Activated CD8-positive, alpha-beta T cell treated with anti-CD3 and anti-CD28 coated beads, Interleukin-2, amount 10 ng/mL, durations not matched to agents 7 days and 5 days (primary cell): ENCODE measurements around the gene LGR4. TPM values are rescaled to one million over a fixed set of nuclear protein-coding genes. Genes with fewer than 3 reads are reported as not detected.

ENCODE experiments used
- ATAC-seq: fragments of 150-1000 bp; cut with Tn5 transposase; one replicate; pipeline ENCODE4 v1.10.0; 2021; ENCODE audit warnings: moderate library complexity
- CTCF ChIA-PET: fragments of 350-600 bp; sonication (Branson Sonifier 250); formaldehyde crosslinking; loops from one replicate; lab custom pipeline; 2021; ENCODE audit warnings: antibody characterized with exemption; lab: Charles Lee
- POLR2A ChIA-PET: fragments of 350-600 bp; sonication (Branson Sonifier 250); formaldehyde crosslinking; loops from one replicate; lab custom pipeline; 2021; ENCODE audit warnings: antibody characterized with exemption; lab: Charles Lee
- DNase-seq: peaks from one replicate; pipeline ENCODE4 v3.0.0-alpha.2; 2020
- H3K27ac Mint-ChIP-seq: one replicate; pipeline ENCODE4 v1.8.0; 2021; ENCODE audit warnings: mild to moderate bottlenecking, mixed read lengths
- H3K27me3 Mint-ChIP-seq: one replicate; pipeline ENCODE4 v1.8.0; 2021; ENCODE audit warnings: low read depth, mixed read lengths
- H3K36me3 Mint-ChIP-seq: one replicate; pipeline ENCODE4 v1.8.0; 2021; ENCODE audit warnings: low read depth, mixed read lengths
- H3K4me1 Mint-ChIP-seq: one replicate; pipeline ENCODE4 v1.8.0; 2021; ENCODE audit warnings: low read depth, mixed read lengths
- H3K4me3 Mint-ChIP-seq: one replicate; pipeline ENCODE4 v1.8.0; 2021; ENCODE audit warnings: mild to moderate bottlenecking, mixed read lengths
- H3K9me3 Mint-ChIP-seq: one replicate; pipeline ENCODE4 v1.8.0; 2022; ENCODE audit warnings: mixed read lengths; ENCODE audit not compliant: insufficient read depth
- total RNA-seq, 2 experiments: library from RNA; stranded (reverse); gene quantifications; one replicate each; pipeline ENCODE4 v1.2.3, GENCODE V29; 2021

Gene LGR4
- total RNA-seq, 2 experiments from 2014 or later, result 0.05 TPM; not detected in 1

GRCh38 chr11:27391331-27392015, 81.1 kb downstream of the LGR4 start:
- Mint-ChIP-seq H3K36me3 (no peaks in the 10 kb centered on the region), H3K4me3 (no peak overlapping the region), H3K27ac (no peak overlapping the region), H3K4me1 (no peaks in the 10 kb centered on the region), H3K27me3 (peaks cover 3% of the 10 kb centered on the region), H3K9me3 (no peaks in the 10 kb centered on the region)
- ChIA-PET CTCF (interaction anchor here (1.5 to 1.7 kb wide), 2 partner anchors 94 to 208 kb away, joined by 3 to 5 read pairs; no protein-coding TSS in a partner anchor), POLR2A (no interaction called here)
- ATAC-seq (no peak), DNase-seq (no peak)

- ATAC-seq, result no peak
- DNase-seq, result no peak
- no peaks in the 10 kb centered on the region for H3K4me1 Mint-ChIP-seq
- H3K4me3 Mint-ChIP-seq, result no peak overlapping the region
- no peaks in the 10 kb centered on the region for H3K36me3 Mint-ChIP-seq
- no peaks in the 10 kb centered on the region for H3K9me3 Mint-ChIP-seq
- peaks cover 3% of the 10 kb centered on the region for H3K27me3 Mint-ChIP-seq
- no peak overlapping the region for H3K27ac Mint-ChIP-seq
- POLR2A ChIA-PET, result no interaction called here
- CTCF ChIA-PET, result interaction anchor here (1.5 to 1.7 kb wide), 2 partner anchors 95 to 207 kb away, joined by 3 to 5 read pairs; no protein-coding TSS in a partner anchor
Observed at GRCh38 chr11:27390318-27391295, 82.0 kb downstream of the LGR4 start.

- no peaks in the 10 kb centered on the region for H3K9me3 Mint-ChIP-seq
- no peaks in the 10 kb centered on the region for H3K36me3 Mint-ChIP-seq
- DNase-seq (no peak), ATAC-seq (no peak)
- peaks cover 10% of the 10 kb centered on the region for H3K27me3 Mint-ChIP-seq
- no peak overlapping the region for H3K4me3 Mint-ChIP-seq
- no peak overlapping the region for H3K27ac Mint-ChIP-seq
- ChIA-PET POLR2A (no interaction called here), CTCF (no interaction called here)
- no peaks in the 10 kb centered on the region for H3K4me1 Mint-ChIP-seq
Observed at GRCh38 chr11:27388869-27389268, 83.7 kb downstream of the LGR4 start.

- ATAC-seq, result no peak
- ChIA-PET POLR2A (no interaction called here), CTCF (no interaction called here)
Observed at GRCh38 chr11:27388001-27388400, 84.6 kb downstream of the LGR4 start.

GRCh38 chr11:27387362-27387761, 85.2 kb downstream of the LGR4 start:
- no peak for ATAC-seq
- Mint-ChIP-seq H3K9me3 (no peaks in the 10 kb centered on the region), H3K27me3 (peaks cover 10% of the 10 kb centered on the region), H3K4me1 (no peaks in the 10 kb centered on the region), H3K4me3 (no peak overlapping the region), H3K27ac (no peak overlapping the region), H3K36me3 (no peaks in the 10 kb centered on the region)
- ChIA-PET CTCF (interaction anchor here (0.5 to 1.2 kb wide), 2 partner anchors 110 to 157 kb away, joined by 3 read pairs; no protein-coding TSS in a partner anchor), POLR2A (no interaction called here)
- no peak for DNase-seq

More at GRCh38 chr11:27388001-27388400, 84.6 kb downstream of the LGR4 start:
- H3K4me1 Mint-ChIP-seq, result no peaks in the 10 kb centered on the region
- no peak overlapping the region for H3K27ac Mint-ChIP-seq
- DNase-seq, result no peak
- H3K9me3 Mint-ChIP-seq, result no peaks in the 10 kb centered on the region
- peaks cover 10% of the 10 kb centered on the region for H3K27me3 Mint-ChIP-seq
- H3K36me3 Mint-ChIP-seq, result no peaks in the 10 kb centered on the region
- H3K4me3 Mint-ChIP-seq, result no peak overlapping the region

- H3K27ac Mint-ChIP-seq, result no peak overlapping the region
- no peak overlapping the region for H3K4me3 Mint-ChIP-seq
- CTCF ChIA-PET, result interaction anchor here (1.2 kb wide), 1 partner anchor 111 kb away, joined by 3 read pairs; no protein-coding TSS in a partner anchor
- H3K27me3 Mint-ChIP-seq, result peaks cover 10% of the 10 kb centered on the region
- H3K36me3 Mint-ChIP-seq, result no peaks in the 10 kb centered on the region
- POLR2A ChIA-PET, result no interaction called here
- no peaks in the 10 kb centered on the region for H3K4me1 Mint-ChIP-seq
- ATAC-seq (no peak), DNase-seq (no peak)
- H3K9me3 Mint-ChIP-seq, result no peaks in the 10 kb centered on the region
Observed at GRCh38 chr11:27386181-27386845, 86.3 kb downstream of the LGR4 start.

GRCh38 chr11:27385245-27385644, 87.3 kb downstream of the LGR4 start:
- H3K36me3 Mint-ChIP-seq, result no peaks in the 10 kb centered on the region
- no peak overlapping the region for H3K27ac Mint-ChIP-seq
- H3K4me3 Mint-ChIP-seq, result no peak overlapping the region
- DNase-seq (no peak), ATAC-seq (no peak)
- no peaks in the 10 kb centered on the region for H3K4me1 Mint-ChIP-seq
- CTCF ChIA-PET, result interaction anchor here (1.4 kb wide), 1 partner anchor 10 kb away, joined by 3 read pairs; no protein-coding TSS in a partner anchor
- POLR2A ChIA-PET, result no interaction called here
- no peaks in the 10 kb centered on the region for H3K9me3 Mint-ChIP-seq
- H3K27me3 Mint-ChIP-seq, result peaks cover 10% of the 10 kb centered on the region

GRCh38 chr11:27384227-27384626, 88.4 kb downstream of the LGR4 start:
- H3K27ac Mint-ChIP-seq, result no peak overlapping the region
- CTCF ChIA-PET, result interaction anchor here (0.9 to 1.7 kb wide), 3 partner anchors 9 to 115 kb away, joined by 3 to 4 read pairs (median 3); no protein-coding TSS in a partner anchor
- no peak overlapping the region for H3K4me3 Mint-ChIP-seq
- ATAC-seq, result no peak
- no peaks in the 10 kb centered on the region for H3K36me3 Mint-ChIP-seq
- POLR2A ChIA-PET, result no interaction called here
- H3K4me1 Mint-ChIP-seq, result no peaks in the 10 kb centered on the region
- DNase-seq, result no peak
- H3K27me3 Mint-ChIP-seq, result peaks cover 11% of the 10 kb centered on the region
- H3K9me3 Mint-ChIP-seq, result no peaks in the 10 kb centered on the region

GRCh38 chr11:27383645-27384044, 88.9 kb downstream of the LGR4 start:
- Mint-ChIP-seq H3K27me3 (peaks cover 16% of the 10 kb centered on the region), H3K36me3 (no peaks in the 10 kb centered on the region), H3K9me3 (no peaks in the 10 kb centered on the region), H3K27ac (no peak overlapping the region), H3K4me1 (no peaks in the 10 kb centered on the region), H3K4me3 (no peak overlapping the region)
- DNase-seq (no peak), ATAC-seq (no peak)
- CTCF ChIA-PET, result interaction anchor here (0.9 to 1.7 kb wide), 2 partner anchors 18 to 115 kb away, joined by 3 to 4 read pairs; no protein-coding TSS in a partner anchor
- POLR2A ChIA-PET, result no interaction called here

- no peak overlapping the region for H3K27ac Mint-ChIP-seq
- ATAC-seq (no peak), DNase-seq (no peak)
- H3K4me1 Mint-ChIP-seq, result no peaks in the 10 kb centered on the region
- H3K9me3 Mint-ChIP-seq, result no peaks in the 10 kb centered on the region
- no peak overlapping the region for H3K4me3 Mint-ChIP-seq
- POLR2A ChIA-PET, result no interaction called here
- peaks cover 17% of the 10 kb centered on the region for H3K27me3 Mint-ChIP-seq
- no peaks in the 10 kb centered on the region for H3K36me3 Mint-ChIP-seq
- CTCF ChIA-PET, result interaction anchor here (2.0 kb wide), 1 partner anchor 13 kb away, joined by 5 read pairs; no protein-coding TSS in a partner anchor
Observed at GRCh38 chr11:27381238-27381666, 91.3 kb downstream of the LGR4 start.

GRCh38 chr11:27380771-27381170, 91.8 kb downstream of the LGR4 start:
- no peak for ATAC-seq
- Mint-ChIP-seq H3K4me1 (no peaks in the 10 kb centered on the region), H3K27ac (no peak overlapping the region), H3K4me3 (no peak overlapping the region), H3K36me3 (no peaks in the 10 kb centered on the region), H3K27me3 (peaks cover 17% of the 10 kb centered on the region), H3K9me3 (no peaks in the 10 kb centered on the region)
- ChIA-PET POLR2A (no interaction called here), CTCF (interaction anchor here (2.0 kb wide), 1 partner anchor 12 kb away, joined by 5 read pairs; no protein-coding TSS in a partner anchor)
- no peak for DNase-seq
